ENCODE data around the gene HES5.
A peak's percentile ranks its signal among the peaks of the same experiment; 100 is the strongest.

Gene HES5

DNA sequence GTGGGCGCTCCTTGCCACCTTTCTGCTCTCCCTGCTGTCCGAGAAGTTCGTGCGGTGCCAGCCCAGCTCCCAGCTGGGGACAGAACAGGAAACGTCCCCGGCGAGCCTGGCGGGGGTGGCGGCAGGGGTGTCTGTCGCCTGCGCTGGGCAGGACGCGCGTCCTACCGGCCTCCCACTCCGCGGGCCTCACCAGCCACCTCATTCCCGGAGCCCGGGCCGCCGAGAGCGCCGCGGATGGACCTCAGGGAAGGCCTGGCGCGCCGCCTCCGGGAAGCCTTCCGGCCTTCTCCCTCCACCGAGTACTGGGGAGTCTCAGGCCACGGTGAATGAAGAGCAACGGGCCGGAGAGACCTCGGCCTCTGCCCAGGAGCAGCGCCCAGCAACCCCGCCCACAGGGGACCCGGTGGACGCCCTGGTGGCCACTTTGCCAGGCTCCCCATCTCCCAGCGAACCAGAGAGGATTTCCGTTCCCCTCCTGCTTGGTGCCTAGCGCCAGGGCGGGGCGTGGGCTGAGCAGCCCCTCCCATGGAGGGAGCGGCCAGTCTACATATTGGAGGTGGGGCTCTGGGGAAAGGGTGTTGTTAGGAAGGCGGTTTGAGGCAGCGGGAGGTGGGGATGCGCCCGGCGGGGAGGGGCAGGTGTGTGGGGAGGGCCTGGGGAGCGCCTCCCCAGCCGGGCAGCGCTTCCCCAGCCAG is 16.6 kb upstream of the HES5 start:
- peak; percentile 74 to 78 for DNase-seq (ENCODE audit: low read depth in 2 of 2)

- peak; percentile 72 to 81 for DNase-seq (ENCODE audit: low read depth in 2 of 2)
Observed at GRCh38 chr1:2545754-2546514, 15.9 kb upstream of the HES5 start.

DNA sequence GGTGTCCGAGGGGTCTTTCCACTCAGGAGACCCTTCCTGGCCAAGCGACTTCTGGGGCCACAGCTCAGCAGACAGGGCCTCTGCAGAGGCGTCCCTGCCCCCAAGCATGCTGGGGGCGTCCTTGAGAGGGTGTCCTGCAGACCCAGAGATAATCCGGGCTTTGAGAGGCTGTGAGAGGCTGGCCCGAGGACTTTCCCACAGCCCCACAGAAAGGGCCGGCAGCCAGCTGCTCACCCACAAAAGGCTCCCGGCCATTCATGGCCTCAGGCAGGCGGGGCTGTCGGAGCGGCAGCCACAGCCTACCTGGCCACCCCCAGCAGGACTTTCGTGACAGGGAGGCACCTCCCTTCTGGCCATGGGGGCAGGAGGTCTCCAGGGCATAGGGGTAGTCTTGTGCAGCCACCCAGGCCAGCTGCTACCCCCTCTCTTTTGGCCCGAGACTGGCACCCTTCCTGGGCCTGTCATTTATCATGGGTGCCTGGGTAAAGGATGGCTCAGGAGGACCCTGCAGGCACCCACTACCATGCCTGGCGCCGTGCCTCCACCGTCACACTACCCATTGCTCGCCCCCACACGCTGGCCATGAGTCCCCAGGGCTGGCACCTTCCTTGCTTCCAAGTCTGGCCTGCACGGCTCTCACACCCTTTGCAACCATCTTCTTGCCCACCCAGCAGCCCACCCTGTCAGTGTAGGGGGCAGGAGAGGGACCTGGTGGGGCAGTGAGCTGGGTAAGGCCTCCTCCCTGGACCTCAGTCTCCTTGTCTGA is 15.0 kb upstream of the HES5 start:
- no peak for DNase-seq (ENCODE audit: low read depth in 2 of 2)

GRCh38 chr1:2544093-2544874 is 14.2 kb upstream of the HES5 start:
- DNase-seq (ENCODE audit: low read depth in 2 of 2): no peak

GRCh38 chr1:2543543-2544092 is 13.6 kb upstream of the HES5 start:
- no peak for DNase-seq (ENCODE audit: low read depth in 2 of 2)

GRCh38 chr1:2542246-2542915 is 12.3 kb upstream of the HES5 start:
- DNase-seq (ENCODE audit: low read depth in 2 of 2): no peak

DNA sequence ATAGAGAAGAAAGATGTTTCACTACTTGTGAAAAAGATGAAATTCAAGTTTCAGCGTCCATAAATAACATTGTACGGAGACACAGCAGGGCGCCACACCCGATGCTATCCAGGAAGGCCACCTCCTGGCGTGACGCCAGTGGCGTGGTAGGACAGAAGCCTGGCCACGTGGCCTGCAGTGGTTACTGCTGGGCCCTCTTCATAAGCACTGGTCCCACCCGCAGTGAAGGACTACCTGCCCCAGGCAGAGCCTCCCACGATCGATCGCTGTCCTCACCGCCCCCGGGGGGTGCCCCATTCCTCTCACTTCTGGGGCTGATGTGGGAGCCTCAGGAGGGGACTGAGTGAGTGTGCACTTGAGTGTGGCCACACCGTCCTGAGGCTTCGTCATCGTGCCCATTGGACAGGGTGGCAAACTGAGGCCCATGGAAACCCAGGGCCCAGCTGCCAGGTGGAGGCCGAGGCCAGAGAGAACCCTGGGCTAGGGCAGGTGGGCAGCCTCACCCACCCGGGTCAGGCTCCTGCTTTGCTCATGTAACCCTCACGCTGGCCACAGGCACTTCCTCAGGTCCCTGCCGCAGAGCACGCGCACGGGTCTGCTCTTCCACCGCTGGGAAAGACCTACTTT is 11.7 kb upstream of the HES5 start:
- no peak for DNase-seq (ENCODE audit: low read depth in 2 of 2)

GRCh38 chr1:2540816-2541492 is 10.9 kb upstream of the HES5 start:
- DNase-seq (ENCODE audit: low read depth in 2 of 2): no peak

DNA sequence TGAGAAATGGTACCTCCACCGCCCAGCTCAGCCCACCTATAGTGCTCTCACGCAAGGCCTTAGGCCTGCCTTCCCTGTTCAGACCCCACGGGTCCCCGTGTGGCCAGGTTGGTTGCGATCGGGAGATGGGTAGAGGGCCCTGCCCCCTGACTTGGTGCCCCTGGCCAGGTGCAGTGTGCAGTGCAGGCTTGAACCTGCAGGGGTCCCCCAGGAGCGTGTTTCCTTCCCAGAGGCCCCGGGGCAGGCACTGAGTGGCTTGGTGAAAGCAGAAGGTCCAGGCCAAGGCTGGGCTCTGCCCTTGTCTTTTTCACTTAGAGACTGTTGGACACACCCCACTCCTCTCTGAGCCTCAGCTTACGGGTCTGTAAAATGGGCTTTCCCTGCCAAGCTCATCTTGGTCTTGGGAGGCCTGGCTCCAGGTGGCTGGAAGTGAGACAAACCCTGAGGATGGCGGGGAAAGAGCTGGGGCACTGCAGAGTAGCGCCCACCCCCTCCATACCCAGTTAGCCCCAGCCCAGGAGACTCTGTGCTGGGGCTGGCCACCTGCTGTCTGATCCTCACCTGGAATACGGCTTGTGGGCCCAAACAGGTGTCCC is 9.3 kb upstream of the HES5 start:
- no peak for DNase-seq (ENCODE audit: low read depth in 2 of 2)

GRCh38 chr1:2538872-2539271 is 8.8 kb upstream of the HES5 start:
- no peak for DNase-seq (ENCODE audit: low read depth in 2 of 2)

DNA sequence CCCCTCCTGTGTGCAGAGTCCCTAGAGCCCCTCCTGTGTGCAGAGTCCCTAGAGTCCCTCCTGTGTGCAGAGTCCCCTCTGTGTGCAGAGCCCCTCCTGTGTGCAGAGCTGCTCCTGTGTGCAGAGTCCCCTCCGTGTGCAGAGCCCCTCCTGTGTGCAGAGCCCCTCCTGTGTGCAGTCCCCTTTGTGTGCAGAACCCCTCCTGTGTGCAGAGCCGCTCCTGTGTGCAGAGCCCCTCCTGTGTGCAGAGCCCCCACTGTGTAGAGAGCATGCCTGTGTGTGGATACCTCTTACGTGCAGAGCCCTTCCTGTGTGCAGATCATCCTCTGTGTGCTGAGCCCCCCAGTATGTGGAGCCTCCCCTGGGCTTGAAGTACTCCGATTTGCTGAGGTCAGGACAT is 8.3 kb upstream of the HES5 start:
- DNase-seq (ENCODE audit: low read depth in 2 of 2): no peak

DNA sequence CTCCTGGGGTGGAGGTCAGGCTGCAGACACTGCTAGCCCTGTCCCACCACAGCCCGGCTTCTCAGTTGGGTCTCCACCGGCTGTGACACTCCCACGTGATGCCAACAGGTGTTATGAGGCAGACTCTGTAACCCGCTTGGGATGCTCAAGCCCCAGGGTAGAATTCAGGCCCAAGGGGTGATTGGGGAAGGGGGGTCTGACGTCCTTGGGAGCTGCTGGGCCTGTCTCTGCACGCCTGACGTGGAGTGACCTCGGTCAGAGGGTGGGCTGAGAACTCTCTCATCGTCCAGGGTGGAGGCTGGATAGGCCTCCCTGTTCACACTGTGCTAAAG is 7.7 kb upstream of the HES5 start:
- DNase-seq (ENCODE audit: low read depth in 2 of 2): no peak

GRCh38 chr1:2535981-2536380 is 5.9 kb upstream of the HES5 start:
- no peak for DNase-seq (ENCODE audit: low read depth in 2 of 2)

- DNase-seq (ENCODE audit: low read depth in 2 of 2): no peak
Observed at GRCh38 chr1:2535455-2535854, 5.4 kb upstream of the HES5 start.

- DNase-seq (ENCODE audit: low read depth in 2 of 2): no peak
Observed at GRCh38 chr1:2534687-2535441, 4.8 kb upstream of the HES5 start.

DNA sequence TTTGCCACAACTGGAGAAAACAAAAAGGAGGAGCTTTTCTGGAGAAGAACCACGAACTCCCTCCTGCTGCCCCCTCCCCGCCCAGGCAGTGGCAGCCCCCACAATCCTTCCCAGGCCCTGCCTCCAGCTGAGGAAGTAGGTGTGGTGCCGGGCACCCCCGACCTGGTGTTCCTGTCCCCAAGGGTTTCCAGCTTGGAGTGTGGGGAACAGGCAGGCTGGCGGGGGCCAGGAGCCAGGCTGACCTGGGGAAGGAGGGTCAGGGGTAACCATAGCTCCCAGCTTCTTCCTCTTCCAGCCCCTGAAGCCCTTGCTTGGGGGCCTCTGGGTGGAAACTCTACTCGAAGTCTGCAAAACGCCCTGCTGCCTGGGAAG is 4.2 kb upstream of the HES5 start:
- DNase-seq (ENCODE audit: low read depth in 2 of 2): no peak

DNA sequence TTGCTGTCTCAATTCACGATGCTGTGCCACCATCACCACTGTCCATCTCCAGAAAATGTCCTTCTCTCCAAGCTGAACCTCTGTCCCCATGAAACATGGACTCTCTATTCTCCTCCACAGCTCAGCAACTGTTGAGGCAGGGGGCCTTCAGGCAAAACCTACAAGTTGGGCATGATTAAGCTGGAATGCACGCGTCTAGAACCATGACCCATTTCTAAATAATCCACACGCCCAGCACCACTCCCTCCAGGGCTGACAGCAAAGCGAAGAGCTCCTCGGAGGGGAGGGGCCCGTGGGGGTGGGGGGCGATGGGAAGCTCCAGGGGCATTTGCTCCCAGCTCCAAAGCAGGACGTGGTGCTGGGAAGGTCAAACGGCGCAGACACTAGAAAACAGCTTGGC is 3.3 kb upstream of the HES5 start:
- DNase-seq (ENCODE audit: low read depth in 2 of 2): no peak

- DNase-seq (ENCODE audit: low read depth in 2 of 2): no peak
Observed at GRCh38 chr1:2532485-2533160, 2.6 kb upstream of the HES5 start.

All from stimulated activated CD4-positive, alpha-beta T cell treated with anti-CD3 and anti-CD28 coated beads, Interleukin-15, amount 100 ng/mL, for 48 hours (primary cell).